Measurements from ENCODE around the gene CMTM5. TPM values are rescaled to one million over a fixed set of nuclear protein-coding genes. Genes with fewer than 3 reads are reported as not detected.

The CMTM5 gene
- polyA plus RNA-seq, 1 donor (not counting 4 experiments of a cell fraction or from before 2014, with no cell fraction given): not detected

DNA sequence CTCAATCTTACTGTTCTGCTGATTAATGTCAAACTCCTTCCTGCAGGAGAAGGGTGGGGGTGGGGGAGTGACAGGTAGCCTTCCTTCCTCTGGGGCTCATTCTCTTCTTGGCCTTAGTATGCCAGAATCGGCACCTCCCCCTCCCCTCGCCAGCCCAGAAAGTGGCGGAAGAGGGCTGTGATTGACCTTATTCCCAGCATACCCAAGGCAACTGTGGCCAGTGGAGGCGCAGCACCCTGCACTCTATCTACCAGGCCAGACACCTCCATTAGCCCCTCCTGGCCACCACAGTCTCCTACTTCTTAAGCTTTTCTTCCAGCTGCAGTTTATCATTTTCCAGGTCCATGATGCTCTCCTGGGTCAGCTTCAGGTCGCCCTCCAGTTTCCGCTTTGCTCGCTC is 15.8 kb downstream of the CMTM5 start:
- Histone ChIP-seq H3K9ac (ENCODE audit: control insufficient read depth, extremely low read depth, insufficient read depth, low read length) (no peak overlapping the region), H3K79me2 (ENCODE audit: control insufficient read depth, insufficient read depth, low read length) (no peaks in the 10 kb centered on the region), H3K4me3 (ENCODE audit: control insufficient read depth in 2 of 3, extremely low read depth in 1 of 3, insufficient read depth in 2 of 3, low read depth in 1 of 3, low read length in 3 of 3) (no peak overlapping the region), H3K9me3 (ENCODE audit: control insufficient read depth, low read depth, low read length) (no peaks in the 10 kb centered on the region), H4K20me1 (ENCODE audit: control insufficient read depth, extremely low read depth, insufficient read depth, low read length) (no peaks in the 10 kb centered on the region), H2AFZ (ENCODE audit: control insufficient read depth, low read length) (no peak overlapping the region), H3K36me3 (ENCODE audit: control insufficient read depth in 2 of 2, extremely low read depth in 1 of 2, insufficient read depth in 2 of 2, low read length in 2 of 2) (no peaks in the 10 kb centered on the region), H3K27me3 (ENCODE audit: control insufficient read depth, extremely low read depth, insufficient read depth, low read length) (peaks cover 9% of the 10 kb centered on the region), H3K4me1 (ENCODE audit: control insufficient read depth, extremely low read depth, insufficient read depth, low read length) (no peaks in the 10 kb centered on the region), H3K27ac (ENCODE audit: control insufficient read depth, insufficient read depth, low read length) (no peak overlapping the region), H3K4me2 (ENCODE audit: control insufficient read depth, extremely low read depth, insufficient read depth, low read depth, low read length) (no peak overlapping the region), H3K9me1 (ENCODE audit: control insufficient read depth, extremely low read depth, insufficient read depth, low read length) (no peaks in the 10 kb centered on the region)
- dilution Hi-C loops (cut with MboI; ENCODE audit: extremely low pct_ligation_motif_present, low sequenced_read_pairs): no loop called here
- no peak for FAIRE-seq
- no peak for TF ChIP-seq EZH2 (IDR thresholded peaks at IDR 0.05; ENCODE audit: low read length)
- TF ChIP-seq, protein P1, sequence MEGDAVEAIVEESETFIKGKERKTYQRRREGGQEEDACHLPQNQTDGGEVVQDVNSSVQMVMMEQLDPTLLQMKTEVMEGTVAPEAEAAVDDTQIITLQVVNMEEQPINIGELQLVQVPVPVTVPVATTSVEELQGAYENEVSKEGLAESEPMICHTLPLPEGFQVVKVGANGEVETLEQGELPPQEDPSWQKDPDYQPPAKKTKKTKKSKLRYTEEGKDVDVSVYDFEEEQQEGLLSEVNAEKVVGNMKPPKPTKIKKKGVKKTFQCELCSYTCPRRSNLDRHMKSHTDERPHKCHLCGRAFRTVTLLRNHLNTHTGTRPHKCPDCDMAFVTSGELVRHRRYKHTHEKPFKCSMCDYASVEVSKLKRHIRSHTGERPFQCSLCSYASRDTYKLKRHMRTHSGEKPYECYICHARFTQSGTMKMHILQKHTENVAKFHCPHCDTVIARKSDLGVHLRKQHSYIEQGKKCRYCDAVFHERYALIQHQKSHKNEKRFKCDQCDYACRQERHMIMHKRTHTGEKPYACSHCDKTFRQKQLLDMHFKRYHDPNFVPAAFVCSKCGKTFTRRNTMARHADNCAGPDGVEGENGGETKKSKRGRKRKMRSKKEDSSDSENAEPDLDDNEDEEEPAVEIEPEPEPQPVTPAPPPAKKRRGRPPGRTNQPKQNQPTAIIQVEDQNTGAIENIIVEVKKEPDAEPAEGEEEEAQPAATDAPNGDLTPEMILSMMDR (optimal IDR thresholded peaks at IDR 0.05 in 1 of 3, IDR thresholded peaks at IDR 0.05 in 1 of 3, conservative IDR thresholded peaks at IDR 0.05 in 1 of 3; ENCODE audit: extremely low read depth in 1 of 3, insufficient read depth in 2 of 3, low read length in 3 of 3): no peak
- DNase-seq (ENCODE audit: low read depth, low spot score): no peak

DNA sequence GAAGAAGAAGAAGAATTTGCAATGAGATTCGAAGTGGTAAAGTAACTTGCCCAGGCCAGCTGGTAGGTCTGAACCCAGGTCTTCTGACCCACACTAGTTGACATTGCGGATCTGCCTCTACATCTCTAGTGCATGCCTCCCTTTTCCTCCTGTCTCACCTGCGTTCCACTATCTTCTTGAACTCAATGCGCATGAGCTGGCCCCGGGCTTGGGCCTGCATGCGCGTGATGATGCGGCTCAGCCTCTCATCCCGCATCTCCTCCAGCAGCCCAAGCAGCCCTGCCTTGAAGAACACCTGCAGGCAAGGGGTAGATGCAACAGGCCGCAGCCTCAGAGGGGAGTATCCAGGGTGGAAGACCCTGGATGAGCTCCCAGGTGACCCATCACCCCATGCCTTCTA is 19.3 kb downstream of the CMTM5 start:
- no peak overlapping the region for H3K27ac ChIP-seq (ENCODE audit: control insufficient read depth, insufficient read depth, low read length)
- H3K36me3 ChIP-seq (ENCODE audit: control insufficient read depth in 2 of 2, extremely low read depth in 1 of 2, insufficient read depth in 2 of 2, low read length in 2 of 2): no peaks in the 10 kb centered on the region
- no peak for FAIRE-seq
- no peaks in the 10 kb centered on the region for H3K79me2 ChIP-seq (ENCODE audit: control insufficient read depth, insufficient read depth, low read length)
- H3K4me2 ChIP-seq (ENCODE audit: control insufficient read depth, extremely low read depth, insufficient read depth, low read depth, low read length): no peak overlapping the region
- H3K4me1 ChIP-seq (ENCODE audit: control insufficient read depth, extremely low read depth, insufficient read depth, low read length): no peaks in the 10 kb centered on the region
- H2AFZ ChIP-seq (ENCODE audit: control insufficient read depth, low read length): no peak overlapping the region
- no peaks in the 10 kb centered on the region for H3K9me1 ChIP-seq (ENCODE audit: control insufficient read depth, extremely low read depth, insufficient read depth, low read length)
- peaks cover 9% of the 10 kb centered on the region for H3K27me3 ChIP-seq (ENCODE audit: control insufficient read depth, extremely low read depth, insufficient read depth, low read length)
- DNase-seq (ENCODE audit: low read depth, low spot score): no peak
- dilution Hi-C loops (cut with MboI; ENCODE audit: extremely low pct_ligation_motif_present, low sequenced_read_pairs): no loop called here
- no peak overlapping the region for H3K9ac ChIP-seq (ENCODE audit: control insufficient read depth, extremely low read depth, insufficient read depth, low read length)
- no peaks in the 10 kb centered on the region for H4K20me1 ChIP-seq (ENCODE audit: control insufficient read depth, extremely low read depth, insufficient read depth, low read length)
- no peak overlapping the region for H3K4me3 ChIP-seq (ENCODE audit: control insufficient read depth in 2 of 3, extremely low read depth in 1 of 3, insufficient read depth in 2 of 3, low read depth in 1 of 3, low read length in 3 of 3)
- no peak for TF ChIP-seq EZH2 (IDR thresholded peaks at IDR 0.05; ENCODE audit: low read length)
- TF ChIP-seq, protein P1 (optimal IDR thresholded peaks at IDR 0.05 in 1 of 3, IDR thresholded peaks at IDR 0.05 in 1 of 3, conservative IDR thresholded peaks at IDR 0.05 in 1 of 3; ENCODE audit: extremely low read depth in 1 of 3, insufficient read depth in 2 of 3, low read length in 3 of 3): no peak
- H3K9me3 ChIP-seq (ENCODE audit: control insufficient read depth, low read depth, low read length): no peaks in the 10 kb centered on the region

All from keratinocyte (primary cell).